ENCODE measurements around the gene ANKRD36C.
"Not testable (repeated sequence)": the region's sequence is repeated elsewhere in the genome, so short reads cannot be mapped to it uniquely, and the experiment has no call there.

The ANKRD36C gene

GRCh38 chr2:95930740-95931139 lies 60.9 kb downstream of the ANKRD36C start:
- H3K27me3 Mint-ChIP-seq, CTCF ChIA-PET, H3K4me3 Mint-ChIP-seq, DNase-seq, H3K4me1 Mint-ChIP-seq, H3K9me3 Mint-ChIP-seq, H3K27ac Mint-ChIP-seq: not testable (repeated sequence)
- peaks cover 36% of the 10 kb centered on the region for H3K36me3 Mint-ChIP-seq

DNA sequence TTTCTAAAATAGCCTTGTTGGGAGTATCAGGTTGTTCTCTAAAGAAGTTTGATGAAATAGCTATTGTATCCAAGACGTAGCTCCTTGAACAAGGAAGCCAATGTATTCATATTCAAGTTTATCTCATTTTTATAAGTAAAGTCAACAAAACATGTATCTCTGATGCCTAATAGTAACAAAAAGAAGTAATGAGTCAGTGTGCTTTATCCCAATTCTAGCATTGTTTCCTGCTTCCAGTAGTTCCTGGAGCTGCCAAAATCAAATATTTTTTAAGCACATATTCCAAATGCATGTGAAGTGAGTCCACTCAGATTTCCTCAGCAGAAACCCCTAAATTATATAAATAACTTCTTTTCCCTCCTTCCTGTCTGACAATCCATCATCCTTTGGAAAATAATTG lies 74.6 kb downstream of the ANKRD36C start:
- peaks cover 54% of the 10 kb centered on the region for H3K36me3 Mint-ChIP-seq
- CTCF ChIA-PET, H3K9me3 Mint-ChIP-seq, H3K4me1 Mint-ChIP-seq, H3K27me3 Mint-ChIP-seq, DNase-seq, H3K4me3 Mint-ChIP-seq, H3K27ac Mint-ChIP-seq: not testable (repeated sequence)

GRCh38 chr2:95915131-95915530 lies 76.5 kb downstream of the ANKRD36C start:
- DNase-seq, H3K27ac Mint-ChIP-seq, CTCF ChIA-PET, H3K27me3 Mint-ChIP-seq, H3K9me3 Mint-ChIP-seq, H3K4me1 Mint-ChIP-seq, H3K4me3 Mint-ChIP-seq: not testable (repeated sequence)
- peaks cover 56% of the 10 kb centered on the region for H3K36me3 Mint-ChIP-seq

DNA sequence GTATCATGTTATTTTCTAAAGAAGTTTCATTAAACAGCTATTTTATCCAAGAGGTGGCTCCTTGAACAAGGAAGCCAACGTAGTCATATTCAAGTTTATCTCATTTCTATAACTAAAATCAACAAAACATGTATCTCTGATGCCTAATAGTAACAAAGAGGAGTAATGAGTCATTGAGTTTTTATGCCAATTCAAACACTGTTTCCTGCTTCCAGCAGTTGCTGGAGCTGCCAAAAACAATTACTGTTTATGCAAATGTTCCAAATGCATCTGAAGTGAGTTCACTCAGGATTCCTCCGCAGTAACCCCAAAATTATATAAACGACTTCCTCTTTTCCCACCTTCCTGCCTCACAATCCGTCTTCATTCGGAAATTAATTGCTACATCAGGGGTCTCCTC lies 80.2 kb downstream of the ANKRD36C start:
- H3K4me1 Mint-ChIP-seq, H3K9me3 Mint-ChIP-seq, H3K4me3 Mint-ChIP-seq, H3K27ac Mint-ChIP-seq, CTCF ChIA-PET, H3K27me3 Mint-ChIP-seq, DNase-seq: not testable (repeated sequence)
- peaks cover 41% of the 10 kb centered on the region for H3K36me3 Mint-ChIP-seq

DNA sequence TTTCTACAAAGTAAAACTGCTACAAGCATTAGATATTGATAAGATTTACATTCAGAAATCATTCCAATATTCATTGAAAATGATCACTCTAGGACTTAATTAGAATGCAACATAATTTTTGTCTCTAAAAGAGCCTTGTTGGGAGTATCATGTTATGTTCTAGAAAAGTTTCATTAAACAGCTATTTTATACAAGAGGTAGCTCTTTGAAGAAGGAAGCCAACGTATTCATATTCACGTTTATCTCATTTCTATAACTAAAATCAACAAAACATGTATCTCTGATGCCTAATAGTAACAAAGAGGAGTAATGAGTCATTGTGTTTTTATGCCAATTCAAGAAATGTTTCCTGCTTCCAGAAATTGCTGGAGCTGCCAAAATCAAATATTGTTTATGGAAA lies 97.2 kb downstream of the ANKRD36C start:
- H3K27me3 Mint-ChIP-seq, H3K9me3 Mint-ChIP-seq, H3K4me1 Mint-ChIP-seq, DNase-seq, H3K4me3 Mint-ChIP-seq, H3K27ac Mint-ChIP-seq: not testable (repeated sequence)
- H3K36me3 Mint-ChIP-seq, result peaks cover 22% of the 10 kb centered on the region
- CTCF ChIA-PET, result interaction anchor here (0.6 kb wide), 1 partner anchor 908 kb away, joined by 3 read pairs; no protein-coding TSS in a partner anchor

DNA sequence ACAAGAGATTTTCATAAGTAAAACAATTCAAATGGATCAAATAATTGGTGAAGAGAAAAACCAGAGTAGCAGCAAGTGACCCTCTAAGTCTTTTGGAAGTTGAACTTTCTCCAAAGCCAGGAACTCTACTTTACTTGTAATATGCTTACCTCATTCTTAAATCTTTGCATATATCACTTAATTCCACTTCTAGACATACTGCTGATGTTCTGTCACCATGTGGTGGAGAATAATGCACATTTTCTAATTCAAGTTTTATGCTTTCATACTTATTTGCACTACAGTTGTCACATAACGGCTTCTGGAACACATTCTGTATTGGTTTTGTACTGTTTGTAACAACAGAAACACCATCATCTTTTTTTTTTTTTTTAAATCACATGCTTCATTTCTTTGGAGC lies 123.7 kb downstream of the ANKRD36C start:
- H3K9me3 Mint-ChIP-seq, DNase-seq, H3K27ac Mint-ChIP-seq, CTCF ChIA-PET, H3K27me3 Mint-ChIP-seq, H3K4me3 Mint-ChIP-seq, H3K4me1 Mint-ChIP-seq: not testable (repeated sequence)
- peaks cover 16% of the 10 kb centered on the region for H3K36me3 Mint-ChIP-seq

GRCh38 chr2:95867047-95867677 lies 124.5 kb downstream of the ANKRD36C start:
- H3K9me3 Mint-ChIP-seq, DNase-seq, H3K27me3 Mint-ChIP-seq, H3K4me3 Mint-ChIP-seq, CTCF ChIA-PET, H3K27ac Mint-ChIP-seq, H3K4me1 Mint-ChIP-seq: not testable (repeated sequence)
- peaks cover 16% of the 10 kb centered on the region for H3K36me3 Mint-ChIP-seq

DNA sequence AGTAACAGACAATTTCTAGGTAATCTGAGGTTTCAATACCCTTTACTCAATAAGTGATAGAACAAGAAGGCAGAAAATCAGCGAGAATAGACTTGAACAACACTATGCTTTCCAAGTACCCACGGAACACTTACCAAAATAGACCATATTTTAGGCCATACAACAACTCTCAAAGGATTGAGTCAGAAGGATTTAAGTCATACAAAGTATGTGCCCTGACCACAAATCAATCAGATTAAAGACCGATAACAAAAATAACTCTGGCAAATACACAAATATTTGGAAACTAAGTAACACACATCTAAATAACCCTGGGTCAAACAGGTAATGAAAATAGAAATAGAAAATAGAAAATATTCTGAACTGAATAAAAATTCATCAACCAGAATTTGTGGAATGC lies 129.5 kb downstream of the ANKRD36C start:
- H3K36me3 Mint-ChIP-seq, H3K4me1 Mint-ChIP-seq, H3K27me3 Mint-ChIP-seq, CTCF ChIA-PET, DNase-seq, H3K4me3 Mint-ChIP-seq, H3K9me3 Mint-ChIP-seq, H3K27ac Mint-ChIP-seq: not testable (repeated sequence)

DNA sequence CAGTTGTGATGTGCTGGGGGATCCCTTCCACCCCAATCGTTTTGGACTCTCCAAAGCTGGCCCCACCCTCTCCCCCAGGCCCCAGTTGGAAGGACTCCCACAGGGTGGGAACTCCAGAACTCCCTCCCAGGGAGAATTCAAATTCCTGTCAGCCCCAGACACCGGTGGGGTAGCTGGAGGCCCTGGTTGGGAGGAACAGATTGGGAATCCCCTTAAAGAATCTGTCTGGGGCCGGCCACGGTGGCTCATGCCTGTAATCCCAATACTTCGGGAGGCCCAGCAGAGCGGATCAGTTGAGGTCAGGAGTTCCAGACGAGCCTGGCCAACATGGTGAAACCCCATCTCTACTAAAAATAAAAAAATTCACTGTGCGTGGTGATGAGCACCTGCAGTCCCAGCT lies 155.5 kb downstream of the ANKRD36C start:
- H3K36me3 Mint-ChIP-seq, result peaks cover 66% of the 10 kb centered on the region
- no peaks in the 10 kb centered on the region for H3K27me3 Mint-ChIP-seq
- peaks cover 6% of the 10 kb centered on the region for H3K9me3 Mint-ChIP-seq
- CTCF ChIA-PET, result no interaction called here
- no peak overlapping the region for H3K4me3 Mint-ChIP-seq
- H3K27ac Mint-ChIP-seq, result no peak overlapping the region
- H3K4me1 Mint-ChIP-seq, result no peaks in the 10 kb centered on the region
- no peak for DNase-seq

- CTCF ChIA-PET, result interaction anchor here (0.7 kb wide), 1 partner anchor 636 kb away, joined by 5 read pairs; no protein-coding TSS in a partner anchor
- Mint-ChIP-seq H3K9me3 (peaks cover 16% of the 10 kb centered on the region), H3K36me3 (peaks cover 74% of the 10 kb centered on the region)
- not testable (repeated sequence) for H3K4me3 Mint-ChIP-seq, DNase-seq, H3K27ac Mint-ChIP-seq, H3K27me3 Mint-ChIP-seq, H3K4me1 Mint-ChIP-seq
Measured at GRCh38 chr2:95834077-95835013, 157.3 kb downstream of the ANKRD36C start.

GRCh38 chr2:95824218-95824617 lies 167.4 kb downstream of the ANKRD36C start:
- peaks cover 56% of the 10 kb centered on the region for H3K9me3 Mint-ChIP-seq
- DNase-seq, H3K27ac Mint-ChIP-seq, H3K4me1 Mint-ChIP-seq, H3K4me3 Mint-ChIP-seq, CTCF ChIA-PET, H3K27me3 Mint-ChIP-seq: not testable (repeated sequence)
- peaks cover 33% of the 10 kb centered on the region for H3K36me3 Mint-ChIP-seq

DNA sequence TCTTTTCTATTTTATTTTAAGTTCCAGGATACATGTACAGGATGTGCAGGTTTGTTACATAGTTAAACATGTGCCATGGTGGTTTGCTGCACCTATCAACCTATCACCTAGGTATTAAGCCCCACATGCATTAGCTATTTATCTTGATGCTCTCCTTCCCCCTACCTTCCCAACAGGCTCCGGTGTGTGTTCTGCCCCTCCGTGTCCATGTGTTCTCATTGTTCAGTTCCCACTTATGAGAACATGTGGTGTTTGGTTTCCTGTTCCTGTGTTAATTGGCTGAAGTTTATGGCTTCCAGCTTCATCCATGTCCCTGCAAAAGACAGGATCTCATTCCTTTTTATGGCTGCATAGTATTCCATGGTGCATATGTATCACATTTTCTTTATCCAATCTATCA lies 174.1 kb downstream of the ANKRD36C start:
- H3K27me3 Mint-ChIP-seq, CTCF ChIA-PET, H3K4me3 Mint-ChIP-seq, DNase-seq, H3K27ac Mint-ChIP-seq, H3K4me1 Mint-ChIP-seq: not testable (repeated sequence)
- peaks cover 58% of the 10 kb centered on the region for H3K9me3 Mint-ChIP-seq
- H3K36me3 Mint-ChIP-seq, result peaks cover 32% of the 10 kb centered on the region

DNA sequence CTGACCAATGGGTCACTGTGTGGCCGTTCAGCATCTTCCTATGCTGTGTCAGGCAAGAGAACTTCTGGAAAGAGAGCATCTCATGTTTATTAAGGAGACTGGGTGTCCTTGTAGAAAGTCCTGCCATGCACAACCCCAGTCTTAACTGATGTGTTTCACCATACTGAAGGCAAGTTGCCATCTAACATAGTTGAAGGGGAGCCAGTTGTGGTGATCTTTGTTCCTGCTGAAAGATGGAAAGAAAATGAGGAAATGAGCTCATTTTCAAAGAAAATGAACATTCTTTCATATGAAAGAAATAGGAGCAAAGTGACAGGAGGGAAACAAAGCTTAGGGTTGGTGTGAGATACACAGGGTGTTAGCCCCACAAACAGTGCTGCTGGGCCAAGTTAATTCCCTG lies 178.3 kb downstream of the ANKRD36C start:
- CTCF ChIA-PET, H3K27me3 Mint-ChIP-seq, H3K27ac Mint-ChIP-seq, DNase-seq, H3K4me1 Mint-ChIP-seq, H3K4me3 Mint-ChIP-seq: not testable (repeated sequence)
- peaks cover 36% of the 10 kb centered on the region for H3K9me3 Mint-ChIP-seq
- peaks cover 29% of the 10 kb centered on the region for H3K36me3 Mint-ChIP-seq

- Mint-ChIP-seq H3K36me3 (peaks cover 7% of the 10 kb centered on the region), H3K4me3 (no peak overlapping the region), H3K9me3 (peaks cover 23% of the 10 kb centered on the region), H3K27me3 (no peaks in the 10 kb centered on the region), H3K4me1 (no peaks in the 10 kb centered on the region), H3K27ac (no peak overlapping the region)
- CTCF ChIA-PET, result no interaction called here
- DNase-seq, result no peak
Measured at GRCh38 chr2:95799892-95800291, 191.7 kb downstream of the ANKRD36C start.
